Measurements from ENCODE around the gene XPO1.
"Not testable (repeated sequence)": the region's sequence is repeated elsewhere in the genome, so short reads cannot be mapped to it uniquely, and the experiment has no call there.

Gene XPO1

GRCh38 chr2:61469424-61470121 is 68.6 kb downstream of the XPO1 start:
- peak in 1 of 3 donors; percentile 8 for DNase-seq

GRCh38 chr2:61468231-61468630 is 69.9 kb downstream of the XPO1 start:
- not testable (repeated sequence) for DNase-seq

GRCh38 chr2:61465045-61465444 is 73.1 kb downstream of the XPO1 start:
- no peak for DNase-seq

DNA sequence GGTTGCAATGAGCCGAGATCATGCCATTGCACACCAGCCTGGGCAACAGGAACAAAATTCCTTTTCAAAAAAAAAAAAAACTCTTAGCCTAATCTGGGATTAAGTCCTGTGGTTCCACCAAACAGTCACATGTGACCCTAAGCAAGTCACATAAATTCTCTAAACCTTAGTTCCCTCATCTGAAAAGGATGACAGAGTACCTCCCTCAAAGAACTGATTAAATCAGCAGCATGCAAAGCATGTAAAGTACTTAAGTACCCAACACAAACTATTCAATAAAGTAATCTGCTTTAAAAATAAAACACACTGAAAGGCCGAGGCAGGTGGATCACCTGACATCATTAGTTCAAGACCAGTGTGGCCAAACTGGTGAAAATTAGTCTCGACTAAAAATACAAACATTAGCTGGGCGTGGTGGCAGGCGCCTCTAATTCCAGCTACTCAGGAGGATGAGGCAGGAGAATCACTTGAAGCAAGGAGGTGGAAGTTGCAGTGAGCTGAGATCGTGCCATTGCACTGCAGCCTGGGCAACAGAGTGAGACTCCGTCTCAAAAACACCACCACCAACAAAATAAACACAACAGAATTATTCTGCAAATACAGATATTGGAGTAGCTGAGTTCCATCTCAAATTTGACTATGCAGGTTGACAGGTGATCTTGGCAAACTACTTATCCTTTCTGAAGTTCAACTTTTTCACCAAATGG is 74.2 kb downstream of the XPO1 start:
- peak in 1 of 3 donors; percentile 24 for DNase-seq

- no peak for DNase-seq
Measured at GRCh38 chr2:61461404-61461803, 76.8 kb downstream of the XPO1 start.

- peak; percentile 59 to 80 (median 70) for DNase-seq
Measured at GRCh38 chr2:61460163-61460562, 78.0 kb downstream of the XPO1 start.

- no peak for DNase-seq
Measured at GRCh38 chr2:61456746-61457420, 81.3 kb downstream of the XPO1 start.

GRCh38 chr2:61456070-61456745 is 81.9 kb downstream of the XPO1 start:
- DNase-seq: no peak

- DNase-seq: not testable (repeated sequence)
Measured at GRCh38 chr2:61454972-61455371, 83.2 kb downstream of the XPO1 start.

DNA sequence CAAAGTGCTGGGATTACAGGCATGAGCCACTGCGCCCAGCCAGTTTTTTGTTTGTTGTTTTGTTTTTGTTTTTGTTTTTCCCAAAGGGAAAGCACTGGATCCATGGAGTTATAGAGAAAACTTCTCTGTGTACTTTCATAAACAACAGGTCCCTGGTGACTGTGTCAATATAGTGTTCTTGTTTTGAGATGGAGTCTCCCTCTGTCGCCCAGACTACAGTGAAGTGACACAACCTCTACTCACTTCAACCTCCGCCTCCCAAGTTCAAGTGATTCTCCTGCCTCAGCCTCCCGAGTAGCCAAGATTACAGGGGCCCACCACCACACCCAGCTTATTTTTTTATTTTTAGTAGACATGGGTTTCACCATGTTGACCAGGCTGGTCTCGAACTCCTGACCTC is 83.8 kb downstream of the XPO1 start:
- DNase-seq: no peak

GRCh38 chr2:61452392-61452791 is 85.8 kb downstream of the XPO1 start:
- DNase-seq: no peak

DNA sequence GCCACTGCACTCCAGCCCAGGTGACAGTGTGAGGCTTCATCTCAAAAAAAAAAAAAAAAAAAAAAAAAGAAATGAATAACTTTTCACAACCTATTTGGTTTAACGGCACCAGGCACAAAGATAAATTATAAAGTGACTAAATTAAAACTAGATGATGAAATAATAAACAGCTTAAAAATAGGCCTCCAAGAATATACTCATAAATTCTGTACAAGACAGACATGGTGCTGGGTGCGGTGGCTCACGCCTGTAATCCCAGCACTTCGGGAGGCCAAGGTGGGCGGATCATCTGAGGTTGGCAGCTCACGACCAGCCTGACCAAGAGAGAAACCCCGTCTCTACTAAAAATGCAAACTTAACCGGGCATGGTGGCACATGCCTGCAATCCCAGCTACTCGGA is 87.0 kb downstream of the XPO1 start:
- DNase-seq: no peak

GRCh38 chr2:61450144-61450543 is 88.0 kb downstream of the XPO1 start:
- DNase-seq: no peak

DNA sequence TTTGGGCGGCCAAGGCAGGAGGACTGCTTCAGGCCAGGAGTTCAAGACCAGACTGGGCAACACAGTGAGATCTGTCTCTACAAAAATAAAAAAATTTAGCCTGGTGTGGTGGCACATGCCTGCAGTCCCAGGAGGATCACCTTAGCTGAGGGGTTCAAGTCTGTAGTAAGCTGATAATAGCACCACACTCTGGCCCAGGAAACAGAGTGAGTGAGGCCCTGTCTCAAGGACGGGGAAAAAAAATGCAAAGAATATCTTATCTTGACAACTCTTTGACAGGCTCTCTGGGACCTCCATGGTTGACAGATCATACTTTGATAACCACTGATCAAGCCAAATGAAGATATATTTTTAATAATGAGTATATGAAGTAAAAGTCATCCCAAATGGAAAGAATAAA is 89.9 kb downstream of the XPO1 start:
- no peak for DNase-seq

- not testable (repeated sequence) for DNase-seq
Measured at GRCh38 chr2:61446971-61447370, 91.2 kb downstream of the XPO1 start.

GRCh38 chr2:61443342-61444041 is 94.7 kb downstream of the XPO1 start:
- peak; percentile 50 to 84 (median 83) for DNase-seq

DNA sequence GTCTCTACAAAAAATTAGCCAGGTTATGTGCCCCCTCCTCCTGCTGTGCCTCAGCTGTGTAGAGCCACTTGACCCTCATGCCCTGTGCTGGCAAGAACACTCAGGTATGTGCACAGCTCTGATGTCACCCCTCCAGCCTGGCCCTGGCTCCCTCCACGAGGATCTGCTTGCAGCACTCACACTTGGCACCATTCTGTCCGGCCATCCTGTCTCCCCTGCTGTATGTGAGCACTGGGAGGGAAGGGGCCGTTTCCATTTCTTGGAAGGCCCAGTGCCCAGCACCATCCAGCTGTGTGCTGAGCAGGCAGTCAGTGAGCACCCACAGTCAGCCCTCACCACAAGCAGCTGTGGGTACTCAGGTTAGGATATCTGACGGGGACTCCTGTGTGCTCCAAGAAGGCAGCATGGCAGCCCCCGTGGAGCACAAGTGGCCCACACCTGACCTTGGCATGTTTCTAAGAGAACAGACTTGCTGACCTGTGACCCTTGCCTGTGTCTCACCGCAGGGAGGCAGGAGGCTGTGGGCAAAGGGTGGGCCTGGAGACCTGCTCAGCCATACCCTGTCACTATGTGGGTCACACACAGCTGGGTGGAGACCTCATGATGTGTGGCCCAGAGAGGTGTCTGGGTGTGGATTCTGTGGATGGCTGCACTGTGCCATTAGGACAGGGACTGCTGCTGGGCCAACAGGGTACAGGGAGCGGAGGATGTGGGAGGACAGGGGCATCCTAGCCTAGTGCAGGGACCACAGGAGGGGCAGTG is 98.7 kb downstream of the XPO1 start:
- DNase-seq: no peak

GRCh38 chr2:61438670-61439069 is 99.5 kb downstream of the XPO1 start:
- no peak for DNase-seq

DNA sequence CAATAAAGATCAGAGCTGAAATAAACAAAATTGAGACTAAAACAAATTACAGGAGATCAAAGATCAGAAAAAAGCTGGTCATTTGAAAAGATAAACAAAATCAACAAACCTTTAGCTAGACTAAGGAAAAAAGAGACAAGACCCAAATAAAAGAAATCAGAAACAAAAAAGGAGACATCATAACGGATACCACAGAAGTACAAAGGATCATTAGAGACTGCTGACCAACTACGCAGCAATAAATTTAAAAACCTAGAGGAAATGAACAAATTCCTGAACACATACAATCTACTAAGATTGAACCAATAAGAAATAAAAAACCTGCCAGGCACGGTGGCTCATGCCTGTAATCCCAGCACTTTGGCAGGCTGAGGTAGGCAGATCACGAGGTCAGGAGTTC is 101.0 kb downstream of the XPO1 start:
- DNase-seq: no peak

DNA sequence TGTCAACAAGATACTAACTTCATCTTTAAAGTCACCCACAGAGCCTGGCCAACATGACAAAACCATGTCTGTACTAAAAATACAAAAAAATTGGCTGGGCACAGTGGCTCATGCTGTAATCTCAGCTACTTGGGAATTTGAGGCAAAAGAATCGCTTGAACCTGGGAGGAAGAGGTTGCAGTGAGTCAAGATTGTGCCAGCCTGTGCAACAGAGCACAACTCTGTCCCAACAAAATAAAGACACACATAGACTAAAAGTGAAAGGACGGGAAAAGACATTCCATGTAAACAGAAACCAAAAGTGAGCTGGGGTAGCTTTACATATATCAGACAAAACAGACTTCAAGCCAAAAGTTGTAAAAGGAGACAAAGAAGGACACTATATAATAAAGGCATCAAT is 102.1 kb downstream of the XPO1 start:
- DNase-seq: peak; percentile 43 to 71 (median 51)

- no peak for DNase-seq
Measured at GRCh38 chr2:61435291-61435690, 102.9 kb downstream of the XPO1 start.

DNA sequence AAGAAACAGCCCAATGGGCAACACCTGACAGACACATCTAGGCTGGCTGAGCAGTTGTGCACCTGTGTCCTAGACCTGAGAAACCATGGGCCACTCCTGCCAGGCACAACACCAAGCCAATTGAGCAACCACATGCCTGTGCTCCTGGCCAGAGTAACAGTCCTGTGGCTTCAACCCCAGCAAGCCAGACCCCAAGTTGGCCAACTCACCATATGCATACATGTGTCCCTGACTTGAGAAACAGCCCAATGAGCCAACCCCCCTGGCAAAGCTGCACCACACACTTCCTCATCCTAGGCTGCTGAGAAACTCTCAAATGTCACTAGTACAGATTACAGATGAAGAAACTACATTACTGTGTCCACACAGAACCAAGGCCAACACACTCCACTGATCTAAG is 103.8 kb downstream of the XPO1 start:
- DNase-seq: peak; percentile 69 to 77 (median 72)

All from suppressor macrophage treated with lipopolysaccharide for 1 hour (primary cell).